HG03342 (cell line): ENCODE data around the gene JTB.
"Not testable (repeated sequence)": the region's sequence is repeated elsewhere in the genome, so short reads cannot be mapped to it uniquely, and the experiment has no call there.

Experiments
- ATAC-seq: cut with Tn5 transposase; IDR thresholded peaks from one replicate; pipeline ENCODE4 v1.9.1; 2021; ENCODE audit warnings: mild to moderate bottlenecking, moderate library complexity; ENCODE audit not compliant: unreplicated experiment

JTB gene

GRCh38 chr1:153979091-153979490, 1.6 kb upstream of the JTB start:
- ATAC-seq = not testable (repeated sequence)

- ATAC-seq = no peak
Observed at GRCh38 chr1:153978274-153978909, 918 bp upstream of the JTB start.

- no peak for ATAC-seq
Observed at GRCh38 chr1:153976819-153977249, 640 bp downstream of the JTB start.

GRCh38 chr1:153973525-153973924, 3.9 kb downstream of the JTB start:
- no peak for ATAC-seq

- no peak for ATAC-seq
Observed at GRCh38 chr1:153973071-153973470, 4.4 kb downstream of the JTB start.

GRCh38 chr1:153970346-153970745, 7.1 kb downstream of the JTB start:
- ATAC-seq = no peak

GRCh38 chr1:153968972-153969371, 8.5 kb downstream of the JTB start:
- no peak for ATAC-seq

- ATAC-seq = no peak
Observed at GRCh38 chr1:153968408-153968807, 9.1 kb downstream of the JTB start.

GRCh38 chr1:153968000-153968363, 9.5 kb downstream of the JTB start:
- ATAC-seq = no peak

GRCh38 chr1:153967107-153967999, 10.1 kb downstream of the JTB start, which contains the start of gene CREB3L4:
Gene CREB3L4 (plus strand): TSS chr1:153967902. CDS start chr1:153968526, 624 bp downstream.
- peak; percentile 81 for ATAC-seq

- ATAC-seq = no peak
Observed at GRCh38 chr1:153963850-153964331, 13.6 kb downstream of the JTB start.

GRCh38 chr1:153963030-153963849, 14.2 kb downstream of the JTB start, which contains the start of gene SLC39A1:
Gene SLC39A1 (minus strand): TSS chr1:153963537. CDS start chr1:153962715, 822 bp downstream.
- ATAC-seq = peak; percentile 40

GRCh38 chr1:153962088-153963029, 15.1 kb downstream of the JTB start:
- no peak for ATAC-seq

- no peak for ATAC-seq
Observed at GRCh38 chr1:153961421-153961820, 16.1 kb downstream of the JTB start.

GRCh38 chr1:153960206-153960605, 17.3 kb downstream of the JTB start:
- ATAC-seq = no peak

- ATAC-seq = no peak
Observed at GRCh38 chr1:153959454-153959853, 18.0 kb downstream of the JTB start.

- no peak for ATAC-seq
Observed at GRCh38 chr1:153958961-153959260, 18.6 kb downstream of the JTB start.

- ATAC-seq = peak; percentile 73
Observed at GRCh38 chr1:153958111-153958960, 19.1 kb downstream of the JTB start, which contains the start of gene CRTC2. Gene CRTC2 (minus strand): TSS chr1:153958612. CDS start chr1:153958497, 115 bp downstream.

GRCh38 chr1:153957744-153958110, 19.7 kb downstream of the JTB start:
- peak; percentile 4 for ATAC-seq
